Measurements from ENCODE around the gene P4HA1. TPM values are rescaled to one million over a fixed set of nuclear protein-coding genes. Genes with fewer than 3 reads are reported as not detected.
A peak's percentile ranks its signal among the peaks of the same experiment; 100 is the strongest.

P4HA1 gene
- total and polyA plus RNA-seq, 9 of the 15 experiments (the other 6 are each of a cell fraction or from before 2014, with no cell fraction given) = 20.2 to 177 (median 28.6) TPM

DNA sequence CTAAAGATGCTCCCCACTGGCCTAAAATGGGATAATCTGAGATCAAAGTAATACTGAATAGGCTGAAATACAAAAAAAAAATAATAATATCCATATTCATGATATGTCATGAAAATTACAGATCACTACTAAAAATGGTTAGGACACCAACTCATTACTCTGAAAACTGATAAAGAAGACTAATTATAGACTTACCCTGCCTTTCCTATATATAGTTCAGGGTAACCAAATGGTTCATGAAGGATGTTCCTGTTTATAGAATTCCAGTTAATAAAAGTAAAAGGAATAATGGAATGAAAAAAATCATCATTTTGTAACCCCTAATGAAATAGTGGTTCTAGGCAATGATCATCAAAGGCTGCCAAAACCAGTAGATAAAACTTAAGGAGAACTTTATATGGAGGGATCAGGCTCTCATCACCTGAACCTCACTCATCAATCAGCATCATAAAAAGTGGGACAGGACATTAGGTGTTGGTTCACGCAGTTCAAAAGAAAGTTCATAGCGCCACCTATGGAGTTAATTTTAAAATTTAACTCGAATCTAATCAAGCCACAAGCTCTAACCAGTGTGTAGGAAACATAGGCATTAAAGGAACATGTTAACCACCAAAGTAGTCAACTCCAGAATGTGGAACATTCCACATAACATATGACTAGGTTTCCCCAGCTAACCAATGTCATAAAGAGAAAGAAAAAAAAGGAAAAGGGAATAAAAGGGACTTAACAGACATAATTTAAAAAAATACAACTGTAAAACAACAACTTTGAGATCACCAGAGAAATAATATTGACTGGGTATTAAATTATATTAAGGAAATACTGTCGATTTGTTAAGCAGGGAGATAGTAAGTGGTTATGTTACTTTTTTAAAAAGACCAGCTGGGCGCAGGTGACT is 35.7 kb downstream of the P4HA1 start (continued):
- no peak for TF ChIP-seq NR2C1 (IDR thresholded peaks at IDR 0.05)
- TF ChIP-seq NR2C1 (tag; IDR thresholded peaks at IDR 0.05) = no peak
- no peak for TF ChIP-seq RBM15 (IDR thresholded peaks at IDR 0.05; ENCODE audit: insufficient read depth, low read length)
- TF ChIP-seq, protein P1, sequence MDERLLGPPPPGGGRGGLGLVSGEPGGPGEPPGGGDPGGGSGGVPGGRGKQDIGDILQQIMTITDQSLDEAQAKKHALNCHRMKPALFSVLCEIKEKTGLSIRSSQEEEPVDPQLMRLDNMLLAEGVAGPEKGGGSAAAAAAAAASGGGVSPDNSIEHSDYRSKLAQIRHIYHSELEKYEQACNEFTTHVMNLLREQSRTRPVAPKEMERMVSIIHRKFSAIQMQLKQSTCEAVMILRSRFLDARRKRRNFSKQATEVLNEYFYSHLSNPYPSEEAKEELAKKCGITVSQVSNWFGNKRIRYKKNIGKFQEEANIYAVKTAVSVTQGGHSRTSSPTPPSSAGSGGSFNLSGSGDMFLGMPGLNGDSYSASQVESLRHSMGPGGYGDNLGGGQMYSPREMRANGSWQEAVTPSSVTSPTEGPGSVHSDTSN (CRISPR knock-in tag; IDR thresholded peaks at IDR 0.05; ENCODE audit: low read depth) = no peak
- TF ChIP-seq, protein P1 (tag; conservative IDR thresholded peaks at IDR 0.05; ENCODE audit: low read depth) = peak; percentile 76
- TF ChIP-seq, protein P2, sequence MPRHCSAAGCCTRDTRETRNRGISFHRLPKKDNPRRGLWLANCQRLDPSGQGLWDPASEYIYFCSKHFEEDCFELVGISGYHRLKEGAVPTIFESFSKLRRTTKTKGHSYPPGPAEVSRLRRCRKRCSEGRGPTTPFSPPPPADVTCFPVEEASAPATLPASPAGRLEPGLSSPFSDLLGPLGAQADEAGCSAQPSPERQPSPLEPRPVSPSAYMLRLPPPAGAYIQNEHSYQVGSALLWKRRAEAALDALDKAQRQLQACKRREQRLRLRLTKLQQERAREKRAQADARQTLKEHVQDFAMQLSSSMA (CRISPR knock-in tag; IDR thresholded peaks at IDR 0.05) = no peak
- TF ChIP-seq, protein P3, sequence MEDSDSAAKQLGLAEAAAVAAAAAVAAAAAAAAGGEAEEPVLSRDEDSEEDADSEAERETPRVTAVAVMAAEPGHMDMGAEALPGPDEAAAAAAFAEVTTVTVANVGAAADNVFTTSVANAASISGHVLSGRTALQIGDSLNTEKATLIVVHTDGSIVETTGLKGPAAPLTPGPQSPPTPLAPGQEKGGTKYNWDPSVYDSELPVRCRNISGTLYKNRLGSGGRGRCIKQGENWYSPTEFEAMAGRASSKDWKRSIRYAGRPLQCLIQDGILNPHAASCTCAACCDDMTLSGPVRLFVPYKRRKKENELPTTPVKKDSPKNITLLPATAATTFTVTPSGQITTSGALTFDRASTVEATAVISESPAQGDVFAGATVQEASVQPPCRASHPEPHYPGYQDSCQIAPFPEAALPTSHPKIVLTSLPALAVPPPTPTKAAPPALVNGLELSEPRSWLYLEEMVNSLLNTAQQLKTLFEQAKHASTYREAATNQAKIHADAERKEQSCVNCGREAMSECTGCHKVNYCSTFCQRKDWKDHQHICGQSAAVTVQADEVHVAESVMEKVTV (CRISPR knock-in tag; IDR thresholded peaks at IDR 0.05) = no peak
- no peak for TF ChIP-seq RBFOX2 (IDR thresholded peaks at IDR 0.05; ENCODE audit: low read depth, low read length)
- no peak for TF ChIP-seq CHD1 (IDR thresholded peaks at IDR 0.05; ENCODE audit: low read length)
- no peak for TF ChIP-seq KLF1 (tag; IDR thresholded peaks at IDR 0.05)
- TF ChIP-seq, protein P4, sequence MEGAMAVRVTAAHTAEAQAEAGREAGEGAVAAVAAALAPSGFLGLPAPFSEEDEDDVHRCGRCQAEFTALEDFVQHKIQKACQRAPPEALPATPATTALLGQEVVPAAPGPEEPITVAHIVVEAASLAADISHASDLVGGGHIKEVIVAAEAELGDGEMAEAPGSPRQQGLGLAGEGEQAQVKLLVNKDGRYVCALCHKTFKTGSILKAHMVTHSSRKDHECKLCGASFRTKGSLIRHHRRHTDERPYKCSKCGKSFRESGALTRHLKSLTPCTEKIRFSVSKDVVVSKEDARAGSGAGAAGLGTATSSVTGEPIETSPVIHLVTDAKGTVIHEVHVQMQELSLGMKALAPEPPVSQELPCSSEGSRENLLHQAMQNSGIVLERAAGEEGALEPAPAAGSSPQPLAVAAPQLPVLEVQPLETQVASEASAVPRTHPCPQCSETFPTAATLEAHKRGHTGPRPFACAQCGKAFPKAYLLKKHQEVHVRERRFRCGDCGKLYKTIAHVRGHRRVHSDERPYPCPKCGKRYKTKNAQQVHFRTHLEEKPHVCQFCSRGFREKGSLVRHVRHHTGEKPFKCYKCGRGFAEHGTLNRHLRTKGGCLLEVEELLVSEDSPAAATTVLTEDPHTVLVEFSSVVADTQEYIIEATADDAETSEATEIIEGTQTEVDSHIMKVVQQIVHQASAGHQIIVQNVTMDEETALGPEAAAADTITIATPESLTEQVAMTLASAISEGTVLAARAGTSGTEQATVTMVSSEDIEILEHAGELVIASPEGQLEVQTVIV (CRISPR knock-in tag; IDR thresholded peaks at IDR 0.05; ENCODE audit: borderline replicate concordance) = no peak
- no peak for TF ChIP-seq LEF1 (IDR thresholded peaks at IDR 0.05)
- TF ChIP-seq TCF7 (IDR thresholded peaks at IDR 0.05; ENCODE audit: borderline replicate concordance) = no peak
- TF ChIP-seq TSHZ1 (CRISPR knock-in tag; IDR thresholded peaks at IDR 0.05) = no peak
